Middle frontal gyrus (tissue), 1 donor: ENCODE results near the gene NANOGP8.
"Not testable (repeated sequence)": the region's sequence is repeated elsewhere in the genome, so short reads cannot be mapped to it uniquely, and the experiment has no call there.

Experiments used
- DNase-seq: peaks from one replicate; pipeline ENCODE4 v3.0.0-alpha.2; 2015; ENCODE audit warnings: low spot score; ENCODE audit errors: extremely low spot score

The NANOGP8 gene, protein sequence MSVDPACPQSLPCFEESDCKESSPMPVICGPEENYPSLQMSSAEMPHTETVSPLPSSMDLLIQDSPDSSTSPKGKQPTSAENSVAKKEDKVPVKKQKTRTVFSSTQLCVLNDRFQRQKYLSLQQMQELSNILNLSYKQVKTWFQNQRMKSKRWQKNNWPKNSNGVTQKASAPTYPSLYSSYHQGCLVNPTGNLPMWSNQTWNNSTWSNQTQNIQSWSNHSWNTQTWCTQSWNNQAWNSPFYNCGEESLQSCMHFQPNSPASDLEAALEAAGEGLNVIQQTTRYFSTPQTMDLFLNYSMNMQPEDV

DNA sequence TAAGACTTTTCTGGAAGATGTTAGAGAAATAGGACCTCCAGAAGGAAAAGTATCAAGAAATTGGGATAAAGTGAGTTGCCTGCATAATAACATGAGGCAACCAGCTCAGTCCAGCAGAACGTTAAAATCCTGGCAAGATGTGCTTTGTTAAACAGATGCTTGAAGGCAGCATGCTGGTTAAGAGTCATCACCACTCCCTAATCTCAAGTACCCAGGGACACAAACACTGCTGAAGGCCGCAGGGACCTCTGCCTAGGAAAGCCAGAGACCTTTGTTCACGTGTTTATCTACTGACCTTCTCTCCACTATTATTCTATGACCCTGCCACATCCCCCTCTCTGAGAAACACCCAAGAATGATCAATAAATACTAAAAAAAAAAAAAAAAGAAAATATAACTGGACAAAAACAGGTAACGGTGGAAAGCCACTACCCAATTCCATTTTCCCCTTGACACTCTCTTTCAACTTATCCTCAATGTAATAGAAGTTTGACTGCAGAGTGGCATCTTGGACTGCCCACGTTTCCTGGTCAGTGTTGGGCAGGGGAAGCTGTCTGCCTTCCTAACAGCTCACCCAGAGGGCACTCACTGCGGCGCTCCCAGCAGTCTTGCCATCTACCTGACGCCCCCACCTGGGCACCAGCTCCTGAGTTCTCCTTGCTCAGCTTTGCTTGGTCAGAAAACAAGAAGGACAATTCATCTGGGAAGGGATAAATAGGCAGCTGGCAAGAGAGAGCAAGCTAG lies at the start of gene NANOGP8:
TSS of gene NANOGP8 (minus strand) at position 120 of the 744 bp plus-strand sequence. CDS start 185 bp downstream, outside the sequence.
- not testable (repeated sequence) for DNase-seq

DNA sequence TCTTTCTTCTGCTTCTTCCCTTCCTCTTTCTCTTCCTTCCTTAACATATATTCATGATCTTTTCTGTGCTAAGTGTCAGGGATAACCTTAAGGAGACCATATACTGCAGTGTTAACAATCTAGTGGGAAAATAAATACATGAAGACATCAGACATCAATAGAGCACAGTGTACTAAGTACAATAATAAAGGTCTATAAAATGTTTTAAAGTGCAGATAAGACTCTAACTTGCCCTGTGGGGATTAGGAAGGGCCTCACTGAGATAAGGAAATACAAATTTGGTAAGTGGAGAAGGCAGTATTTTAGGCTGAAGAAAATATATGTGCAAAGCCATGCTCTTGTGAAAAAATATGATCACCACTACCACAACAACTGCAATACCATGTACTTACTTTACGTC lies 49.2 kb upstream of the NANOGP8 start:
- DNase-seq, result no peak

DNA sequence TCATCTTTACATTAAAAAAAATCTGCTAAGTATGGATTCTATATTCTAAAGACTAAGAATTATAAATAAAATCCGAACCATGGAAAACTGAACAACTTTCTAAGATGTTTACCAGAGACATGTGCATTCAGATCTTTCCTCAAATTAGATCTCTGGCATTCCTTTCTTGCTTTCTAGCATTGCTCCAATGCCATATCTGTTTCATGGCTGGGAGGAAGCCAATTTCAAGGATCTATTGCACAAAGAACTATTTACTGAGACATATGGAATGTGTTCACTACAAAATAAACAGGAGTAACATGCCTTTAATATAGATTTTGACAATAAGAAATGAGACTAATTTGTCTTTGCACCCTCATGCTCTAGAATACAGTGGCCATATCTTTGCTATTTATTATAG lies 45.1 kb upstream of the NANOGP8 start:
- DNase-seq, result no peak

DNA sequence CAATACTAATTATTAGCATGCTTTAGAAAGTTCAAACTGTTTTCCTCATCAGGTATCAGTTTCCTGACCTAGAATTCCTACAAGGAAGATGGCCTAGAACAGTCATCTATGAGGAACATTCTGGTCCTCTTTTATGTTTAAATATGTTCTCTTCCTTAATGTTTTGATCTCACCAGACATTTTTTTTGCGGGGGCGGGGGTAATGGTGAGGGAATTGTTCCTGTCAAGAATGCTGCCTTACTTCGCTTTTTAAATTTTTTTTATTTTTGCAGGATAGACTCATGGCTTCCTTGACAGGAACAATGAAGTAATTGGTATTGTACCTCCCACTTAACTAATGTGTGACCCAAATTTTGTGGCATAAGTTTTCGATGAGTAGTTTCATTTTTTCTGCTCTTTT lies 44.3 kb upstream of the NANOGP8 start:
- DNase-seq, result no peak

DNA sequence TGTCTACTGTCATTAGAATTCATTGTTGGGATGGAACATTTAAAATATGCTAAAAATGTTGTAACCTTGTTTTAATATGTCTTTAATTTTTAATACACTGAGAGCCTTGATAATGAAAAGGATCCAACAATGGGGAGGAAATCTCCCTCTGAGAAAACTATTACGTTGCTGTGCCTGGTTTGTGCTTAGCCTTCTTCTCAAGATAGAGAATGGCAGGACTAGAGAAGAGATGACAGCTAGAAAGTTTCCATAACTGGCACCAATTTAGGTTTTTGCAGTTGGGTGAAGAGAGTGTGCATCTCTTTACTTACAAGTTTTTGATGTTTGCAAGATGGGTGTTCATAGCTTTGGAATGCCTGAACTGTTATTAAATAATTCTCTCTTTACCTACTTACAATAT lies 42.6 kb upstream of the NANOGP8 start:
- no peak for DNase-seq

DNA sequence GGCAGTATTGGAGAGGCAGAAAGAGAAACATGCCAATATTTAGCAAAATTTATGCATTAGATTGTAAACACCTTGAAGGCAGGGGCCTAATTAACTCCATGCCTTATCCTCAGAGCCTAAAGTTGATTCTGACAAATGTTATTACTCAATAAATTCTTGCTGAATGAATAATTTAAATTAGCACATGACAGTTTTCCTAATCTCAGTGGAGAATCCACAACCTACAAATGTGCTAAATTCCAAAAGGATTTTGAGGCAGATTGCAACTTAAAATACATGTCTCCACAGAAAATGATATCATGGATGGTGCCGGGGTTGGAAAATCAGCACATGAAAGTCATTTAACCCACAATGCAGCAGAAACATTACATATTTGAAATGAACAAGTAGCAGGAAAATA lies 41.1 kb upstream of the NANOGP8 start:
- no peak for DNase-seq

DNA sequence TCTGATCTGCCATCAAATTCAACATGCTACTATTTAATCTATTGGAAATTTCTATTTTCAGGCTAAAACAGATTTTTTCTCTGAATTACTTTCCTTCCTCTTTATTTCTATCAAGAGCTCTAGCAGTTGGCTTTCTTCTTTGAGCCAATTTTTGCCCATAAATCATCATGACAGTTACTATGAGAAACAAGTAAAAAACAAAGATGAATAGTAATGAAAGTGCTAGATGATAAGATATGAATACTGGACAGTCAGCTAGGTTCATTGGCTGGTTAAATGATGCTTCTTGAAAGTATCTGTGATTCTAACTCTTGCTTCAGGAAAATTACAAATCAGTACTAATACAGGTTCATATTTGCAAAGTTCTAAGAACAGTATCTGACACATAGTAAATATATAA lies 38.6 kb upstream of the NANOGP8 start:
- DNase-seq, result no peak

DNA sequence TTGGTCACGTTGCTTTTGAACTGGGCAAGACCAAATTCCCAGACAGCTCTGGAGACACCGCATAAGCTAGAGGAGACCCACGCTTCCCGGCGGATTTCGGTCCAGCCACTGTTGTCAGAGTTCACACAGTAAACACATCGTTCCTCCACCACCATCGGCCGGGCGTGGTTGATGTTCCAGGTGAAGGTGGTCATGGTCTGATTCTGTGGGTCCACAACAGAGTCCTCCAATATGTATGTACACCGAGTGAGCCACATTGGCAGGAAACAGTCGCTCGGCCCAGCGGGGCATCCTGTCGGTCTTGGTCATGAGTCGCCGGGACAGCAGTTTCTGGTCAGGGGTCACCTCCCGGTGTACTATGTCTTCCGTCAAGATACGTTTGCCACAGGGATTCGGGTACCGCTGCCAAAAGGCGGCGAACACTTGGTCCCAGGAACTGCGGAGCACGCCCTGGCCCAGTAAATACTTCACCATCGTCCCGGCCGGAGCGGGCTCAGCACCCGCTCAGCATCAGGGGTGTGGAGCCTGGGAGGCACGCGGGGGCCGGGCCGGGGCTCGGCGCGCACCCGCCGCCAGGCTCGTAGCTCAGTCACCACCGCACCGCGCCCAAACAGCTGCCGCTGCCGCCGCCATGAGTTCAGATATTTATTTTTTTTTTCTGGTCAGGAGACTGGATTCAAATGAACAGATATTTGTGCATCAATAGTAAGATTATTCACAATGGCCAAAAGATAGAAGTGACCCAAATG lies 36.7 kb upstream of the NANOGP8 start:
- no peak for DNase-seq

DNA sequence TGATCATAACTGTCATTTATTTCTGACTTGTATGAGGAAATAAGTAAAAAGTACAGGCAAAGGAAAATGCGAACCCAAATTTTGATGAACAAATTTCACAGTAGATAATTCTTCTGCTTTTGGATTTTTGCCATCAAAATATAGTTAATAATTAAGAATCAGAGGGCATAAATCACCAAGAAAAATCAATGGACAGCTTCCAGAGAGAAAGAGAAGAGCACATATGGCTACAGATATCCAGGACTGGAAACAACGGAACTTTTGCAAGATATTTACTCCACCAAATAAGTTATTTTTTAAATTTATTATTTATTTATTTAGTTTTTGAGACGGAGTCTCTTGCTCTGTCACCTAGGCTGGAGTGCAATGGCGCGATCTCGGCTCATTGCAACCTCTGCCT lies 35.1 kb upstream of the NANOGP8 start:
- DNase-seq, result no peak

DNA sequence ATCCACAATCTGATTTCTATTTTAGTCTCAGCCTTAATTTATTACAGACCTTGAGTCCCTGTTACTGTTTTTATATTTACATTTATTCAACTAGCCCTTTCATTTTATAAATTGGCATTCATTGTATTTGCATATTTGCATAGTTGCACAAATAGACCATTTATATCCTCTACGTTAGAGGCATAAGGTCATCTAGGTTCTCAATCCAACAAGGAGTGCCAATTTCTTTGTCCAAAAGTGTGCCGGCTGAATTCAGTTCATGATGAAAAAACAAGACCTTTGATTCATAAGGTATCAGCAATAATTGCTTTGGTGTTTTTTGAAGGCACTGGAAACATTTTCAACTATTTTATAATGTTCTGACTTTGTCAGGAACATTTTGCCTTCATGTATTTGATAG lies 33.9 kb upstream of the NANOGP8 start:
- no peak for DNase-seq

DNA sequence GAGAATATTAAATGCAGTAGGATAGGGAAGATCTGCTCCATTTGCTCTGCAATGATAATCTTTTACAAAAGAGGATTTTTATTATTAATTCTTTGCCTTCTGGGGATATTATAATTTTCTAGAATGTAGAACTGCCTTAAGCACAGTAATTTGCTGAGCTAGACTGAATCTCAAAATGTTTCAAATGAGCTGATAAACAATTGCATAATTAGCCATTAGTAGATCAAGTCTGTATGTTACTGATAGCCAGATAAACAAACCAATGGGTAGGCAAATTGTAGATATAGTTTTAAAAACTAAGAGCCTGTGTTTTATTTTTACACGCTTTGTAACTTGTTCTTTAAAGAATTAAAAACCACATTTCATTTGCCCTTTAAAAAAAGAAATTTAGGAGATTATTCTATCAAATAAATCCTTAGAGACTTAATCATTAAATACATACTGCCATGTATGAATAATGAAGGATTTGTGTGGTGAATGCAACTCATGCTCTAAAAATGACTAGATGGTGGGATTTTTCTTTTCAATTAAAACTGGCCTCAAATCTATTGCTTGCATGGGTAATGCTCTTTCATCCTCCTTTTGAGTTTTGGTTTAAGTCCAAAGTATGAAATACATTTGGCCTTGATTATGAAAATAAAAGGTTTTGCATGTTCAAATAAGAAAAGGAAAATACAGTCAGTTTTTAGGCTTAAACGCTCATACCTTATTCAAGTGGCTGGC lies 32.6 kb upstream of the NANOGP8 start:
- DNase-seq, result no peak

DNA sequence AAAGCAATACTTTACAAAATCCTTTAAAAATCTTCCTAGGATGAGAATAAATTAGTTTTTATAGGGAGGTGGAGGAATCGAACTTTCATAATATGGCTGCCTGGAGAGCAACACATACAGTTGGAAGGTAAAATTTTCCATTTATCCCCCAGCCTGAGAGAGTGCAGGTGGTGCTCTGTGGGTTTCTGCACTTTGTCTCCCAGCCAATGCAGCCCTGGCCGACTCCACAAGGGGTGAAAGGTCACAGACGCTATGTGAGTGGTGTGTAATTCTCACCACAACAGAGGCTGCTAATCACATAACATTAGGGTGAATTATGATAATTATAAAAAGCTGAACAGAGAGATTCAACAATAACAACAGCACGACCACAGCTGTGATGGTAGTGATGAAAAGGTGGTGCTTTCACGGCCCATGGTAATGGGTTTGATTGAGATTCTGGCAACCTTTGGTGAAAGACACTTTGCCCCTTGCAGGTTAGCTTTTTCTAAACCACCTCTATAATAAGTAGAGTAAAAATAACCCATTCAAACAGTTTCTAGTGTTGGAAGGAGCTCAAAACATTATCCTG lies 30.1 kb upstream of the NANOGP8 start:
- DNase-seq, result no peak

DNA sequence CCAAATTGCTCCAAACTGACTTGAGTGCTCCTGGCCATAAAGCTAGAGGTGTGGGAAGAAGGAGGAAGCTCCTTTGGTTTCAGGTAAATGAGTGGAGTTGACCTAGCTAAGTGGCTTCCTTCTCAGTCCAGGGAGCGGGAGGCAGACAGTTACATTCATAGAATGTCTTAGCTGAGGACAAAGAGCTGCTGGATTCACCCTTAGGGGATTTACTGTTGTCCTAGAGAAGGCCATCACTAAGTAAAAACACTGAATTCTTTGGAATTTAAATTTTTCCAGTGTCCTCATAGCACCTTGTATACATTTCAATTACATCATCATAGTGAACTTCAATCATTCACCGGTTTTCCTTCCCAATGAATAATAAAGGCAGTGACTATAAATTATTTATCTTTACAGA lies 27.3 kb upstream of the NANOGP8 start:
- DNase-seq, result no peak

DNA sequence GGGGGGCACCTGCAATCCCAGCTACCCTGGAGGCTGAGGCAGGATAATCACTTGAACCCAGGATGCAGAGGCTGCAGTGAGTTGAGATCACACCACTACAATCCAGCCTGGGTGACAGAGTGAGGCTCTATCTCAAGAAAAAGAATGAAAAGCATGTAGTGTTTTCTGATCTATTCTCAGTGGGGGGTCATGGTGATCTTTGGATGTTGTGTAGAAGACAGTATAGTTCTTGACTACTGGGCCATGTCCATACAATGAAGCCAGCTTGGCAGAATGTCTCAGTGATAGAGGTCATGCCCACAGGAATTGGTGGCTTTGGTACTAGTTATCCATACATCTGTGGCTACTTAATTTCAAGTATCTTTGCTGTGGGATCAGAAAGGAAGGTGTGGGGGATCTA lies 26.8 kb upstream of the NANOGP8 start:
- DNase-seq, result no peak

DNA sequence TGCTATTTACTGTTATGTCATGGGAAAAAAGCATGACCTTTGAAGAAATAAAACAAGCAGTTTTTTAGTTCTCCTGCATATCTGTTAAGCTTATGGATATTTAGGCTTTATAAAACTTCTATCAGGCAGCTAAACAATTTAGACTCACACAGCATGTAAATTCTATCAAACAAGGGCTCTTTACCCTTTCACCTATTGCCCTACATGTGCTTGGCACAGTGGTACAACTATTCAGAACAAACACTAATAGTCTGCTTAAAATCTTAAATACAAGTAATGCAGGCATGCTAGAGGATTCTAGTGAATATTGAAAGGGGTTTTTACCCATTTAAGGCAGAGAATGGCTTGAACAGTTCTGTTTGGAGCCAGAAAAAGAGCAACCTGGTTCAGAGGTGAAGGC lies 23.4 kb upstream of the NANOGP8 start:
- no peak for DNase-seq

DNA sequence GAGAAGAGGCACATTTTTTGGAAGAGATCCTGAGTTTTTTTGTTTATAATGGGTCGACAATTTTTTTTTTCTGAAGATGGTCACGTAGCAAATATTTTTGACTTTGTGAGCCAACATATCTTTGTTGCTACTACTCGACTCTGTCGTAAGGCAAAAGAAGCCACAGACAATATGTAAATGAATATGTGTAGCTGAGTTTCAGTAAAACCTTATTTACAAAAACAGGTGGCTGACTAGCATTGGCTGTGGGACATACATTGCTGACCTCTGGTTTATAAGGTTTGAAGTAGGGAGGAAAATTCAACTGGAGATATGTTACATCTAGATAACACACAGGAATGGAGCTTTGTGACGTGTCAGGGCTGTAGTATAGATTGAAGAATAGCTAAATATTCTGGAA lies 22.5 kb upstream of the NANOGP8 start:
- no peak for DNase-seq

DNA sequence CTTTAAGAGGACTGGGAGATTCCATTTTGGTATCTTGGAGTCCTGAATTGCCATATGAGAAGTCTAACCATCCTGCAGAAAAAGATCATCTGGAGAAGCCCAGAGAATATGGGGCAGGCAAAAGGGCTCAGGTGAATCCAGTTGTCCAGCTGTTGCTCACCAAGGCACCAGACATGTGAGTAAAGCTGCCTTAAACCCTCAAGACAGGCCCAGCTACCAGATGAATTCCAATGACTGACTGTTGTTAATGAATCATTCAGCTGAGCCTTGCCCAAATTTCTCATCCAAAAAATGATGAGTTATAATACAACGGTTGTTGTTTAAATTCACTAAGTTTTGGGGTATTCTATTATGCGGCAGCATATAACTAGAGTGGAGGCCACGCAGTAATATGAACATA lies 22.0 kb upstream of the NANOGP8 start:
- no peak for DNase-seq

DNA sequence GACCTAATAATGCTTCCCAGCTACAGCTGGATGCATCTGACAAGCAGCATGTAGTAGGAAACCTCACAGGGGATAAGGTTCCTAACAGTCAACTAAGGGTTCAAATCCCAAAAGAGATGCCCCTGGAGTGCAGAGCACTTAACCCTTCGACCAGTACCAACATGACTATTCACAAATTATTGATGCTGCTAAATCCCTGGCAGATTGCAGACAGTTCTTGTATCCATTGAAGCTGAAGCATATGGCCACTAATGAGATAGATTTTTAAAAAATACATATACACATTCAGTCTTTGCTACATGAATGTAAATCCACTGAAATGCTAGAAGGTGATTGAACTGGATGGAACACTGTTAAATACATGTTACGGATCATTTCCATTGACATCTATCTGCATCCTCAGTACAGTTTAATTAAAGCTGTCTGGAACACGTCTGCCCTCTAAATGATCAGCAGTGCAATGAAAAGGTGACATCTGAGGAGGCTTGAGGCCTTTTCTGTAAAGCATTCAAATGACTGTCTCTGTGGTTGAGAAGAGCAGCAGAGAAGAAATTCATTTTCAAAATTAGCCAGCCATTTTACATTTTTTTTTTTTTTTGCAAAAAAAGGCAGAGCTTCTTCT lies 19.5 kb upstream of the NANOGP8 start:
- no peak for DNase-seq

DNA sequence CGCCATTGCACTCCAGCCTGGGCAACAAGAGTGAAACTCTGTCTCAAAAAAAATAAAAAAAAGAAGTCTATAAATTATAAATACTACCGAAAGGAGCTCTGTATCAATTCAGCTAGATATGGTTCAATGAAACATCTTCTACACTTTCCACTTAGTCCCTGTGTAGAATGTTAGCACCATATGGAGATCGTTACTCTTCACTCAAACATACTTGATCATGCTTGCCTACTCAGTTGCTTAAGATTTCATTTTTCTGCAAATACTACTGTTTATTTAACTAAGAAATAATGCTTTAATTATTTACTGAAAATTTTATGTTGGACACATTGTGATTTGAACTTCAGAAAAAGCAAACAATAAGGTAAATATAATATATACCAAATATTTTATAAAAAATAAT lies 17.1 kb upstream of the NANOGP8 start:
- DNase-seq, result no peak

DNA sequence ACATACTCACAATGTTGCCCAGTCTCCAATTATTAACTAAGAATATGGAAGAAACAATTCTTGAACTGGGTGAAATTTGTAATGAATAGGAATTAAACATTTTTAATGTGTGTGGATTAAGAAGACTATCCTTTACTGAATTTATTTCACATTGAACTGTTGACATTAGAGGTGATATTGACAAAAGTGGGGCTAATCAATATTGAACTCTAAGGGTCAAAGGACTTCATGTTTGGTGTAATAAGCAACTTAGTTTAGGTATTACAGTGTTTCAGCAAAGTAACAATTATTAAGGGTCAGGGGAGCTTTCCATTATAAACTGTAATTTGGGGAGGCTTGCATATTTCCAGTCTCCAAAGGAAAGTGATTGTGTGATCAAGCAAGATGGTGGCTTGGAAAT lies 16.2 kb upstream of the NANOGP8 start:
- no peak for DNase-seq

DNA sequence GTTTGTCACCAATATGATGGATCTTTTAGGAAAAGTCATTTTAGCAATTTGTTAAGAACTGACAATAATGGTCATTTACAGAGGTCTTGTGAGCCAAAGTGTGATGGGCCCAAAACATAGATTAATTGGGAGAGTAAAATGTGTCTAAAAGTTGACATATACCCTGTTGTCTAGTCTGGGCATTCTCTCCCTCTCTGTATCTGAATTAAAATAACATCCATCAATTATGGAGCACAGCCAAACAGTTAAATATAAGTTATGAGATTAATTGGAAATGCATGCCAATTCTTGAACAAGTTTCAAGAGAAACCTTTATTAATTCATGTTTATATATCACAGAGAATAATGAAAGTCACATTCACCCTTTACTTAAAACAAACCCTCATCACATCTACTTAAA lies 13.6 kb upstream of the NANOGP8 start:
- no peak for DNase-seq
